ENCODE results near the gene SNRK. TPM values are rescaled to one million over a fixed set of nuclear protein-coding genes. Genes with fewer than 3 reads are reported as not detected.
A peak's percentile ranks its signal among the peaks of the same experiment; 100 is the strongest.

Gene SNRK, protein sequence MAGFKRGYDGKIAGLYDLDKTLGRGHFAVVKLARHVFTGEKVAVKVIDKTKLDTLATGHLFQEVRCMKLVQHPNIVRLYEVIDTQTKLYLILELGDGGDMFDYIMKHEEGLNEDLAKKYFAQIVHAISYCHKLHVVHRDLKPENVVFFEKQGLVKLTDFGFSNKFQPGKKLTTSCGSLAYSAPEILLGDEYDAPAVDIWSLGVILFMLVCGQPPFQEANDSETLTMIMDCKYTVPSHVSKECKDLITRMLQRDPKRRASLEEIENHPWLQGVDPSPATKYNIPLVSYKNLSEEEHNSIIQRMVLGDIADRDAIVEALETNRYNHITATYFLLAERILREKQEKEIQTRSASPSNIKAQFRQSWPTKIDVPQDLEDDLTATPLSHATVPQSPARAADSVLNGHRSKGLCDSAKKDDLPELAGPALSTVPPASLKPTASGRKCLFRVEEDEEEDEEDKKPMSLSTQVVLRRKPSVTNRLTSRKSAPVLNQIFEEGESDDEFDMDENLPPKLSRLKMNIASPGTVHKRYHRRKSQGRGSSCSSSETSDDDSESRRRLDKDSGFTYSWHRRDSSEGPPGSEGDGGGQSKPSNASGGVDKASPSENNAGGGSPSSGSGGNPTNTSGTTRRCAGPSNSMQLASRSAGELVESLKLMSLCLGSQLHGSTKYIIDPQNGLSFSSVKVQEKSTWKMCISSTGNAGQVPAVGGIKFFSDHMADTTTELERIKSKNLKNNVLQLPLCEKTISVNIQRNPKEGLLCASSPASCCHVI
- 10 to 100 TPM; 50.3 to 79.2 TPM for total RNA-seq
- polyA plus RNA-seq (ENCODE audit: insufficient read length in 2 of 2): 10 to 100 TPM; 40.7 to 47.1 TPM
- long read RNA-seq, donor 1, full-length matches to known transcripts: 9 of 9 reads
- long read RNA-seq, donor 1, partial matches to known transcripts: 0 of 9 reads
- long read RNA-seq, donor 1, other reads (novel, unspliced or antisense): 0 of 9 reads
- long read RNA-seq, donor 2, full-length matches to known transcripts: 2 of 2 reads
- long read RNA-seq, donor 2, partial matches to known transcripts: 0 of 2 reads
- long read RNA-seq, donor 2, other reads (novel, unspliced or antisense): 0 of 2 reads
- long read RNA-seq, donor 3, full-length matches to known transcripts: 1 of 1 reads
- long read RNA-seq, donor 3, partial matches to known transcripts: 0 of 1 reads
- long read RNA-seq, donor 3, other reads (novel, unspliced or antisense): 0 of 1 reads
- long read RNA-seq, donor 4, full-length matches to known transcripts: 7 of 7 reads
- long read RNA-seq, donor 4, partial matches to known transcripts: 0 of 7 reads
- long read RNA-seq, donor 4, other reads (novel, unspliced or antisense): 0 of 7 reads

DNA sequence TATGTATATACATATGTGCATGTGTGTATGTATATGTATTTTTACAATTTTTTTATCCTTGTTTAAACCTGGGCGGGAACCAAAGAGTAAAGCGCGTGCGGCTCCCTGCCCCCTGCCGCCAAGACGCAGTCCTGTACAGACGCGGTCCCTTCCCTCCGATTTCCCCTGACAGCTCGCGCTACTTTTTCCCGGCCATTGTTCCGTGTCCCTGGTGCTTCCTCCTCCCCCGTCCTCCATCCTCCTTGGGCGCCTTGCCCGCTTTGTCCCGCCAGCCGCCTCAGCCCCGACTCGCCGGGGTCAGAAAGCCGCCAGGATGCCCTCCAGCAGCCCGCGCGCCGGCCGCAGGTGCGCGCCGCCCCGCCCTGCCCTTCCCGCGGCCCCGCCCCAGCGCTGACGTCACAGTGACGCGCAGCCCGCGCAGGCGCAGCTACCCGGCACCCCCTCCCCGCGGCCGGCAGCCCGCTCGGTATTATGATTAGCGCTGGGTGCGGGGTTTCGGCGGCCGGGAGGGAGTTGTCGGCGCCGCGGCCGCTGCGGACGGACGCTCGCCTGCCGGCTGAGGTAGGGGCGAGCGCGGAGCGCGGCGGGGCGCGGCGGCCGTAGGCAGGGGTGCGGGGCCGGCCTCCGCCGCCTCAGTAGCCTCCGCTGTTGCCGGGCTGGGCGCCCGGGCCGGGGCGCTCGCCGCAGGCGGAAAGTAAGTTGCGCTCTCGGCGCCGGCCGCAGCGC, at the start of gene SNRK:
Gene SNRK (plus strand): TSS at position 426 of the 726 bp plus-strand sequence. CDS start 16,664 bp downstream, outside the sequence.
- DNase-seq (ENCODE audit: low read depth in 4 of 6, low spot score in 6 of 6): peak; percentile 65 to 95 (median 78)
- under 1% methylated on average over 91 of the region's 91 CpGs for WGBS (ENCODE audit: insufficient coverage)
- peaks cover 10% of the 10 kb centered on the region for H3K4me1 ChIP-seq (ENCODE audit: control insufficient read depth, insufficient read depth, low read length)
- no peaks in the 10 kb centered on the region for H3K27me3 ChIP-seq (ENCODE audit: control insufficient read depth, insufficient read depth, low read length)
- H3K36me3 ChIP-seq (ENCODE audit: control insufficient read depth, insufficient read depth, low read length): no peaks in the 10 kb centered on the region
- H3K9me3 ChIP-seq (ENCODE audit: control insufficient read depth, insufficient read depth, low read length): no peaks in the 10 kb centered on the region
- H3K27ac ChIP-seq (ENCODE audit: low read depth, low read length): peak within 1 kb of the TSS; percentile 73
- peak within 1 kb of the TSS; percentile 77 for H3K4me3 ChIP-seq (ENCODE audit: low read depth, low read length)

DNA sequence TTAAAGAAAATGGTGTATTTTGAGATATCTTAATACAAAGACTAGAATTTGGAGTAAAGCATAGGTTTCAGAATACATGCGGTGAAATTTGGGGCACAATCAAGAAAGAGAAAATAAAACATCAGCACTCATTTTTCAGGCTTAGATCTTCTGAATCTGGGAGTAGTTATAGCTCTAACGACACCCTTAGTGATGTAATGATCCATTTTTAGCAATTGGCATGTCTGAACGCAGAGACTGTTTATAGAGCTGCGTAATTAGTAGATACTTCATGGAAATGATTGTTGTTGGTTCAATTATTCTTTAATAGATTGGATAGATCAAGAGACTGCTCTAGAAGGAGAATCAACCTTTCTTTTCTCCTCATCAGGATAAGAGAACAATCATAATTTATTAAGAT, 47.5 kb upstream of the SNRK start:
- Histone ChIP-seq H3K4me3 (ENCODE audit: low read depth, low read length) (no peak overlapping the region), H3K9me3 (ENCODE audit: control insufficient read depth, insufficient read depth, low read length) (peaks cover 1% of the 10 kb centered on the region), H3K4me1 (ENCODE audit: control insufficient read depth, insufficient read depth, low read length) (no peaks in the 10 kb centered on the region), H3K27me3 (ENCODE audit: control insufficient read depth, insufficient read depth, low read length) (no peaks in the 10 kb centered on the region), H3K36me3 (ENCODE audit: control insufficient read depth, insufficient read depth, low read length) (no peaks in the 10 kb centered on the region), H3K27ac (ENCODE audit: low read depth, low read length) (no peak overlapping the region)
- DNase-seq (ENCODE audit: low read depth in 4 of 6, low spot score in 6 of 6): peak in 1 of 6 donors; percentile 15
- no CpG with 5 or more reads among the region's 4 CpGs for WGBS (ENCODE audit: insufficient coverage)

DNA sequence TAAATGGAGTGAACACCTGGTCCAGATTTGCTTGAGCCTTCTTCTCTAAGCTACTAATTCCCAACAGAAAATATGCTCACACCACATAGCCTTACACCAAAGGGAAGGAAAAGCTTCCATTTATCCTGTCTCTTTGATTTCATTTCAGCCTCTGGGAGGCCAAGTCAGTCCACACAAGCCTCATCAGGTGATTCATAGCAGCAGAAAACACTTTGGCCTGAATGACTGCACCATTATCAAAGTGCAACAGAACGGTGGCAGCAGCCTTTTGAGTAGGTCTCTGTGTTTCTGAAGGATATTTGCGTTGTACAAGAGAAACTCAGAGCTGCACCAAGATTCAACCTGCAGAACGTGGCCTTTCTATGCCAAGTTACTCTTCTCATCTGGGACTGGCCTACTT, 46.6 kb upstream of the SNRK start:
- no peak overlapping the region for H3K4me3 ChIP-seq (ENCODE audit: low read depth, low read length)
- no peak overlapping the region for H3K27ac ChIP-seq (ENCODE audit: low read depth, low read length)
- H3K36me3 ChIP-seq (ENCODE audit: control insufficient read depth, insufficient read depth, low read length): no peaks in the 10 kb centered on the region
- peaks cover 1% of the 10 kb centered on the region for H3K9me3 ChIP-seq (ENCODE audit: control insufficient read depth, insufficient read depth, low read length)
- 95% methylated on average over 2 of the region's 3 CpGs for WGBS (ENCODE audit: insufficient coverage)
- no peaks in the 10 kb centered on the region for H3K27me3 ChIP-seq (ENCODE audit: control insufficient read depth, insufficient read depth, low read length)
- no peak for DNase-seq (ENCODE audit: low read depth in 4 of 6, low spot score in 6 of 6)
- H3K4me1 ChIP-seq (ENCODE audit: control insufficient read depth, insufficient read depth, low read length): no peaks in the 10 kb centered on the region

DNA sequence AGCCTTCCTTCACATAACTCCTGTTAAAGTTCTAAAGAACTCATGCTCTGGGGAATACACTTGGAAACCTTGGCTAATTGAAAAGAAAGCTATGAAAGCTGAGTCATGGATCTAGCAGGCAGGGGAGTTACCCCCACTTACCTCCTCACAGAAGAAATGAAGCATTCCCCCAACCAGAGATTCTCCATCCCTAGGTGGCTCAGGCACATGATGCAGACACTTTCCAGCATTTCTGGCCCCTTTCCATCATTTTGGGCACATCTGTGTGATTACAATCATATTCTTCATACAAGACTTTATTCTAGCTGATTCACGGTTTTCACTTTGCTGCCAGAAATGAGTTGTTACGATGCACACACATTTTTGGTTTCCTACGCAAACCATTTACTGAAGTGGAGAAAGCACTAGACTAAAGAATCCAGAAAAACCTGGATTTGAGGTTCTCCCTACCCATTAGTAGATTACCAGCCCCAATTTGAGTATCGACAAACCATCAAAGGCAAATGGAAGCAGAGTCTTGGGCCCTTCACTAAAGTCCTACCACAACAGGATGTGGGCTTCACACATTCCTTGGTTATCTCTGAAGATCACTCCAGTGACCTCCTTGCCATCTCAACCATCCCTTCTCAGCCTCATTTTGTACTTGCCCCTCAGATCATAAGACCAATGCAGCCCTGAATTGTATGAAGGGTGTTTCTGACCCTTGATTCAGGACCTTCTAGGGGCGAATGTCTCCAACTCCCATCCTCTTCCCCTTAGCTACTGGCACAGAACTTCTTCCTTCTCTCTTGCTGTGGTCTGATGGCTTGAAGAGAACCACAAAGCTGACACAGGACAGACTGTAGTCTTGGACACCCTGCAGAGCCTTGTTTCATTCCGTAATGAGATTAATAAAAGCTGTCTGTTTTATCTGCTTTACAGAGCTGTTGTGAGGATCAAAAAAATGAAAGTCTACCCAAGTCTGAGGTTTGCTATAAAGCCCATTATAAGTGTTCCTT, 42.5 kb upstream of the SNRK start:
- H3K36me3 ChIP-seq (ENCODE audit: control insufficient read depth, insufficient read depth, low read length): no peaks in the 10 kb centered on the region
- H3K27ac ChIP-seq (ENCODE audit: low read depth, low read length): no peak overlapping the region
- no peak overlapping the region for H3K4me3 ChIP-seq (ENCODE audit: low read depth, low read length)
- peaks cover 3% of the 10 kb centered on the region for H3K4me1 ChIP-seq (ENCODE audit: control insufficient read depth, insufficient read depth, low read length)
- peaks cover 1% of the 10 kb centered on the region for H3K9me3 ChIP-seq (ENCODE audit: control insufficient read depth, insufficient read depth, low read length)
- no peak for DNase-seq (ENCODE audit: low read depth in 4 of 6, low spot score in 6 of 6)
- H3K27me3 ChIP-seq (ENCODE audit: control insufficient read depth, insufficient read depth, low read length): no peaks in the 10 kb centered on the region
- whole genome bisulfite sequencing (ENCODE audit: insufficient coverage): 95% methylated on average over 4 of the region's 6 CpGs

DNA sequence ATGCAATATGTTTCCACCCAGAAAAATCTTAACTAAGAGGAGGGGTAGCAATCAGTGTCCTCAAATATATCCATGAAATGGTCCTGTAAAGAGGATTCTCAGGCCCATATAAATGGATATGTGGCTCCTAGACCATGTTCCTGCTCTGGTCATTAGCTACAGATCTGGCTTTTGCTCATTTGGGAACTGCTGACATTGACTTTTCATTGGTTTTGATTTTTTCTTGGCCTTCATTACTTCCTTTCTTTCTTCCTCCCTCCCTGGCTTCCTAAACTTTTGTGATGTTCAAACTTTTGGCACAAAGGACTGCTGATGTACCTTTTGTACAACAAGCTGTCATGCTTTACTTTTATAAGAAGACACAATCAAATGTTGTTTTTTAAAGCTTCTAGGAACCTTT, 41.6 kb upstream of the SNRK start:
- no peaks in the 10 kb centered on the region for H3K36me3 ChIP-seq (ENCODE audit: control insufficient read depth, insufficient read depth, low read length)
- H3K4me1 ChIP-seq (ENCODE audit: control insufficient read depth, insufficient read depth, low read length): peaks cover 3% of the 10 kb centered on the region
- DNase-seq (ENCODE audit: low read depth in 4 of 6, low spot score in 6 of 6): no peak
- peaks cover 1% of the 10 kb centered on the region for H3K9me3 ChIP-seq (ENCODE audit: control insufficient read depth, insufficient read depth, low read length)
- H3K4me3 ChIP-seq (ENCODE audit: low read depth, low read length): no peak overlapping the region
- no peak overlapping the region for H3K27ac ChIP-seq (ENCODE audit: low read depth, low read length)
- H3K27me3 ChIP-seq (ENCODE audit: control insufficient read depth, insufficient read depth, low read length): no peaks in the 10 kb centered on the region

DNA sequence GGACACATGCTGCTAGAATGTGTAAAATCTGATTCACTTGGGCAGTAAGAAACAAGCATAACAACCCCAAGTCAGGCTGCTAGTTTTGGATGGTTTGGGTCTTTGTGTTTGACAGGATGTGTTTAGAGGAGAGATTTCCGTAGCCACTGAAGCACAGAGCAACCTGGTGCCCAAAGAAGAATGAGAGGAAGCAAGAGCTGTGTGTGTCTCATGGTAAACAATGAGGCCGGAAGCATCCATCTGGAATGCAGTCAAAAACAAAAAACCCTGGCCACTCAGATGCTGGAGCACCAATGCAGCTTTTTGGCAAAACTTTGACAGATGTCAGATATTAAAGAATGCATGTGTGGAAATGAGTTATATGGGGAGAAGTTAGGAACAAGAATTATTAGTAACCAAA, 39.4 kb upstream of the SNRK start:
- Histone ChIP-seq H3K27me3 (ENCODE audit: control insufficient read depth, insufficient read depth, low read length) (no peaks in the 10 kb centered on the region), H3K27ac (ENCODE audit: low read depth, low read length) (peak overlapping the region; percentile 63), H3K36me3 (ENCODE audit: control insufficient read depth, insufficient read depth, low read length) (no peaks in the 10 kb centered on the region), H3K4me3 (ENCODE audit: low read depth, low read length) (no peak overlapping the region), H3K4me1 (ENCODE audit: control insufficient read depth, insufficient read depth, low read length) (peaks cover 3% of the 10 kb centered on the region), H3K9me3 (ENCODE audit: control insufficient read depth, insufficient read depth, low read length) (peaks cover 1% of the 10 kb centered on the region)
- peak in 4 of 6 donors; percentile 12 to 66 (median 38) for DNase-seq (ENCODE audit: low read depth in 4 of 6, low spot score in 6 of 6)
- WGBS (ENCODE audit: insufficient coverage): 28% methylated on average over 2 of the region's 2 CpGs

DNA sequence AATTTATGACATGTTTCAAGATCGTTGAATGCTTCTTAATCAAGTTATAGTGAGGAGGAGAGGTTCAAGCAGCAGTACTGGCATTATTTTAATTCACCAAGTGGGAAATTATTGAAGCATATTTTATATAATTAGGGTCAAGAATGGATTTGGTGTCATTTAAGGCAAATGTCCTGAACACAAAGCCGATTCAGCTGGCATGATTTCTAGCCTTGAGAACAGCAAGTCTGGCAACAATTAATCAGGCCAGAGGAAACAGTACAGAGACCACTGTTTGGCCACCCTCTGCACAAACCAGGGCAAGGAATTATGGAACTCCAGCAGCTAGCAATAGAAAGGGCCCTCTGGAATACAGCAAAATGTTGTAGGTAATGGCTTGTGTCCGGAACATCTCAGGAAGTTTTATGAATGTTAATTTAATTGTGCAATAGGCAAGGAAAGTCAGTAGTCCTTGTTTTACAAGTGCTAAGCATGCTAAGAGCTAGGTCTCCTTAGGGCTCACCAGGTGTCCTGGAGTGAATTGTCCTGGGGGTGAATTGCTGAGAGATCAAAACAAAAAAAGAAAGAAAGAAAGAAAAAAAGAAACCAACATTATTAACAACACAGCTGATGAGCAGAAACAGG, 38.7 kb upstream of the SNRK start:
- WGBS (ENCODE audit: insufficient coverage): 11% methylated on average over 2 of the region's 3 CpGs
- Histone ChIP-seq H3K9me3 (ENCODE audit: control insufficient read depth, insufficient read depth, low read length) (no peaks in the 10 kb centered on the region), H3K4me1 (ENCODE audit: control insufficient read depth, insufficient read depth, low read length) (peaks cover 3% of the 10 kb centered on the region), H3K27me3 (ENCODE audit: control insufficient read depth, insufficient read depth, low read length) (no peaks in the 10 kb centered on the region), H3K36me3 (ENCODE audit: control insufficient read depth, insufficient read depth, low read length) (no peaks in the 10 kb centered on the region), H3K4me3 (ENCODE audit: low read depth, low read length) (no peak overlapping the region), H3K27ac (ENCODE audit: low read depth, low read length) (peak overlapping the region; percentile 63)
- DNase-seq (ENCODE audit: low read depth in 4 of 6, low spot score in 6 of 6): peak; percentile 33 to 79 (median 51)

DNA sequence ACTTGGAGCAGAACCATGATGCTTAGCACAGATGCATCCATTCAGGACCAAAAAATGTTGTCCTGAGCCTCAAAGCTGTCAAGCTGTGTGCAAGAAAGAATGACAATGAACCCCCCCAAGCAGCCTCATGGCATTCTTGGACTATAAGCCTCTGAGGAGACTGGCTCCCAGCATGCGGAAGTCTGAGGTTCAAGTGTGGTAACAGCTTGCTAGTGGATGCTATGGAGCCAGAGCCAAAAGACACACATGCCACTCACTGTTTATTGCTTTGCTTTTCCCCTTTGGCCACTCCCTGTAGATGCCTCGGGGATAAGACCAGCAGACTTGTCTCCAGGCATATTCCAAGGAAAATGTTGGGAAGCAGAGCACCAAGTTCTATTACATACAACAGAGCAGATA, 38.2 kb upstream of the SNRK start:
- H3K4me3 ChIP-seq (ENCODE audit: low read depth, low read length): no peak overlapping the region
- H3K9me3 ChIP-seq (ENCODE audit: control insufficient read depth, insufficient read depth, low read length): no peaks in the 10 kb centered on the region
- DNase-seq (ENCODE audit: low read depth in 4 of 6, low spot score in 6 of 6): peak; percentile 28 to 83 (median 40)
- 24% methylated on average over 2 of the region's 2 CpGs for WGBS (ENCODE audit: insufficient coverage)
- no peaks in the 10 kb centered on the region for H3K27me3 ChIP-seq (ENCODE audit: control insufficient read depth, insufficient read depth, low read length)
- no peaks in the 10 kb centered on the region for H3K36me3 ChIP-seq (ENCODE audit: control insufficient read depth, insufficient read depth, low read length)
- peak overlapping the region; percentile 63 for H3K27ac ChIP-seq (ENCODE audit: low read depth, low read length)
- peaks cover 3% of the 10 kb centered on the region for H3K4me1 ChIP-seq (ENCODE audit: control insufficient read depth, insufficient read depth, low read length)

Measured in spinal cord (tissue), 10 donors.